Tibial nerve (tissue), 4 donors: ENCODE measurements around the gene NCAM1. TPM values are rescaled to one million over a fixed set of nuclear protein-coding genes. Genes with fewer than 3 reads are reported as not detected.

Experiments
- DNase-seq, 2 donors: peaks; one replicate each; pipeline ENCODE4 v3.0.0-alpha.2; 2019; ENCODE audit warnings: low spot score in 2 of 2
- H3K27ac ChIP-seq, 4 donors: fragments of 200-600 bp; sonication (generic) in 3 of 4; one replicate each; pipeline ENCODE4 v1.5.1; 2017 to 2019; ENCODE audit warnings: mild to moderate bottlenecking in 1 of 4
- H3K27me3 ChIP-seq, 2 donors: fragments of 200-600 bp; sonication (generic) in 1 of 2; one replicate each; pipeline versions ENCODE4 v1.5.1 to v1.6.0; 2017 to 2019
- H3K36me3 ChIP-seq, 3 donors: fragments of 200-600 bp; sonication (generic); one replicate each; pipeline ENCODE4 v1.5.1; 2018 to 2019
- H3K4me1 ChIP-seq, 4 donors: fragments of 200-600 bp; sonication (generic) in 3 of 4; one replicate each; pipeline ENCODE4 v1.5.1; 2017 to 2019
- H3K4me3 ChIP-seq, 4 donors: fragments of 200-600 bp; sonication (generic) in 3 of 4; one replicate each; pipeline ENCODE4 v1.5.1; 2017 to 2019; ENCODE audit warnings: mild to moderate bottlenecking in 1 of 4, moderate library complexity in 1 of 4
- H3K9me3 ChIP-seq, 4 donors: fragments of 200-600 bp; sonication (generic) in 3 of 4; one replicate each; pipeline ENCODE4 v1.5.1; 2017 to 2019
- CTCF ChIP-seq, 5 experiments: fragments of 200-600 bp in 3 of 5; fragments of 450-650 bp in 2 of 5; sonication (generic) in 3 of 5; IDR thresholded peaks; one replicate each; pipeline ENCODE4 v1.5.1; 2016 to 2019; ENCODE audit warnings: antibody characterized with exemption in 5 of 5, mild to moderate bottlenecking in 3 of 5, moderate library complexity in 2 of 5
- EP300 ChIP-seq, 2 donors: sonication (generic); formaldehyde crosslinking; IDR thresholded peaks; one replicate each; pipeline ENCODE4 v1.6.1; 2017; ENCODE audit warnings: antibody characterized with exemption in 2 of 2, mild to moderate bottlenecking in 1 of 2
- POLR2A ChIP-seq, 2 donors: fragments of 450-650 bp; IDR thresholded peaks; one replicate each; pipeline ENCODE4 v1.6.1; 2017; ENCODE audit warnings: antibody characterized with exemption in 2 of 2, mild to moderate bottlenecking in 2 of 2, moderate library complexity in 2 of 2
- WGBS, 2 donors: methylation state at CpG; one replicate each; pipeline ENCODE4 v1.1.5; 2018; 5-methylcytosine and 5-hydroxymethylcytosine counted together
- total RNA-seq, 4 donors: library from RNA; depleted of rRNA; stranded (reverse); fragments of >200 nt; gene quantifications; one replicate each; pipeline ENCODE4 v1.1.0, GENCODE V29; 2016

Gene NCAM1
- total RNA-seq, 4 donors from 2014 or later = 57.3 to 121 (median 76.1) TPM

- H3K4me1 ChIP-seq = no peaks in the 10 kb centered on the region
- H3K27ac ChIP-seq = no peak overlapping the region
- H3K36me3 ChIP-seq = no peaks in the 10 kb centered on the region
- H3K9me3 ChIP-seq = no peaks in the 10 kb centered on the region
- no peak for DNase-seq
- WGBS, 2 donors = 67 to 72% methylated on average over 5 of the region's 5 CpGs
- H3K27me3 ChIP-seq = no peaks in the 10 kb centered on the region
- H3K4me3 ChIP-seq = no peak overlapping the region
- TF ChIP-seq POLR2A (IDR thresholded peaks at IDR 0.05) = no peak
- no peak for TF ChIP-seq EP300 (IDR thresholded peaks at IDR 0.05)
- TF ChIP-seq CTCF (IDR thresholded peaks at IDR 0.05) = no peak
Measured at GRCh38 chr11:113034576-113034975, 73.4 kb downstream of the NCAM1 start.

GRCh38 chr11:113035708-113036107, 74.5 kb downstream of the NCAM1 start:
- no peak for DNase-seq
- Histone ChIP-seq H3K27ac (no peak overlapping the region), H3K36me3 (no peaks in the 10 kb centered on the region), H3K4me3 (no peak overlapping the region), H3K9me3 (no peaks in the 10 kb centered on the region), H3K27me3 (no peaks in the 10 kb centered on the region), H3K4me1 (no peaks in the 10 kb centered on the region)
- WGBS, 2 donors = 67 to 83% methylated on average over 3 of the region's 3 CpGs
- TF ChIP-seq POLR2A (IDR thresholded peaks at IDR 0.05) = no peak
- no peak for TF ChIP-seq EP300 (IDR thresholded peaks at IDR 0.05)
- no peak for TF ChIP-seq CTCF (IDR thresholded peaks at IDR 0.05)

- H3K36me3 ChIP-seq = no peaks in the 10 kb centered on the region
- no peak overlapping the region for H3K27ac ChIP-seq
- TF ChIP-seq CTCF (IDR thresholded peaks at IDR 0.05) (no peak), POLR2A (IDR thresholded peaks at IDR 0.05) (no peak), EP300 (IDR thresholded peaks at IDR 0.05) (no peak)
- no peaks in the 10 kb centered on the region for H3K9me3 ChIP-seq
- no peak overlapping the region for H3K4me3 ChIP-seq
- no peaks in the 10 kb centered on the region for H3K4me1 ChIP-seq
- DNase-seq = no peak
- no peaks in the 10 kb centered on the region for H3K27me3 ChIP-seq
- 74 to 77% methylated on average over 5 of the region's 5 CpGs for WGBS, 2 donors
Measured at GRCh38 chr11:113043698-113044097, 82.5 kb downstream of the NCAM1 start.

- H3K4me3 ChIP-seq = no peak overlapping the region
- 89 to 91% methylated on average over 15 of the region's 15 CpGs for WGBS, 2 donors
- no peaks in the 10 kb centered on the region for H3K27me3 ChIP-seq
- no peak overlapping the region for H3K27ac ChIP-seq
- H3K9me3 ChIP-seq = peaks cover 0 to under 1% (median 0%) of the 10 kb centered on the region in 4 donors
- DNase-seq = no peak
- H3K36me3 ChIP-seq = no peaks in the 10 kb centered on the region
- TF ChIP-seq CTCF (IDR thresholded peaks at IDR 0.05) (no peak), EP300 (IDR thresholded peaks at IDR 0.05) (no peak), POLR2A (IDR thresholded peaks at IDR 0.05) (no peak)
- no peaks in the 10 kb centered on the region for H3K4me1 ChIP-seq
Measured at GRCh38 chr11:113045146-113045545, 83.9 kb downstream of the NCAM1 start.

- Histone ChIP-seq H3K4me3 (no peak overlapping the region), H3K36me3 (no peaks in the 10 kb centered on the region), H3K9me3 (peaks cover 0 to 4% (median 0%) of the 10 kb centered on the region in 4 donors), H3K4me1 (no peaks in the 10 kb centered on the region), H3K27ac (no peak overlapping the region), H3K27me3 (no peaks in the 10 kb centered on the region)
- 61 to 68% methylated on average over 2 of the region's 2 CpGs for WGBS, 2 donors
- TF ChIP-seq EP300 (IDR thresholded peaks at IDR 0.05) (no peak), POLR2A (IDR thresholded peaks at IDR 0.05) (no peak), CTCF (IDR thresholded peaks at IDR 0.05) (no peak)
- no peak for DNase-seq
Measured at GRCh38 chr11:113046866-113047265, 85.6 kb downstream of the NCAM1 start.
